Right renal pelvis (tissue), 4 donors: ENCODE data around the gene ANGPT4. TPM values are rescaled to one million over a fixed set of nuclear protein-coding genes. Genes with fewer than 3 reads are reported as not detected.
A peak's percentile ranks its signal among the peaks of the same experiment; 100 is the strongest.

ENCODE experiments used
- DNase-seq, 4 donors: peaks; one replicate each; pipeline ENCODE4 v3.0.0-alpha.2; 2013; ENCODE audit warnings: low read depth in 4 of 4, low spot score in 3 of 4, missing footprints in 1 of 4
- polyA plus RNA-seq, 4 donors: library from polyadenylated mRNA; unstranded; fragments of 120-200 nt; gene quantifications; one replicate each; pipeline ENCODE4 v1.2.1, GENCODE V29; 2013; ENCODE audit not compliant: insufficient read length in 4 of 4

ANGPT4 gene, protein sequence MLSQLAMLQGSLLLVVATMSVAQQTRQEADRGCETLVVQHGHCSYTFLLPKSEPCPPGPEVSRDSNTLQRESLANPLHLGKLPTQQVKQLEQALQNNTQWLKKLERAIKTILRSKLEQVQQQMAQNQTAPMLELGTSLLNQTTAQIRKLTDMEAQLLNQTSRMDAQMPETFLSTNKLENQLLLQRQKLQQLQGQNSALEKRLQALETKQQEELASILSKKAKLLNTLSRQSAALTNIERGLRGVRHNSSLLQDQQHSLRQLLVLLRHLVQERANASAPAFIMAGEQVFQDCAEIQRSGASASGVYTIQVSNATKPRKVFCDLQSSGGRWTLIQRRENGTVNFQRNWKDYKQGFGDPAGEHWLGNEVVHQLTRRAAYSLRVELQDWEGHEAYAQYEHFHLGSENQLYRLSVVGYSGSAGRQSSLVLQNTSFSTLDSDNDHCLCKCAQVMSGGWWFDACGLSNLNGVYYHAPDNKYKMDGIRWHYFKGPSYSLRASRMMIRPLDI
- under 1 TPM; 0.19 to 0.34 (median 0.25) TPM for polyA plus RNA-seq

DNA sequence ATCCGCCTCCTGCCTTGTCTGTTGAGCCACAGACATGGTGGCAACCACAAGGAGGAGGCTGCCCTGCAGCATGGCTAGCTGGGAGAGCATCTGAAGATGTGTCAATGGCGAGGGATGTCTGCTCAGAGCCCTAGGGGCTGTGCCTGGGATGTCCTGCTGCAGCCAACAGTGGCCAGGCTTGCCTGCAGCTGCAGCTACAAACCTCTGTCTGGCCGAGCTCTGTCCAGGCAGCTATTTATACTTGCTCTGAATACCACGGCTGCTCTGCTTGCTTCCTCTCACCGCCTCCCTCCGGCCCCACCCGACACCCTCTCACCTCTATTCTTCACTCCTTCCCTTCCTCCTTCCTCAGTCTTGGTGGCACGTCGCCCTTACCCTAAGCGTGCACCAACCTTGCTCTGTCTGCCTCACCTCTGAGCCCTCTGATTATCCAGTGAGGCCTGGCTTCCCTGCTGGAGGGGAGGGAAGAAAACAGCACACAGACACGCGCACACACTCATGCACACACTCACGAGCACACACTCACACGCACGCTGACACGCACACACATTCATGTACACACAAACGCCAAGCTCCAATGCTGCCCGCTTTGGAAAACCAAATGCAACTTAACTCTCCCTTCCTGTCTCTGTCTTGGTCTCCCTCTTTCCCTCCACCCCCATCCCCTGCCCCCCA, at the start of gene ANGPT4:
Gene ANGPT4, minus strand, starts transcription at position 210 of the 675 bp plus-strand sequence. Its CDS starts 120 bp downstream, at position 90.
- DNase-seq: peak in 1 of 4 donors; percentile 4

DNA sequence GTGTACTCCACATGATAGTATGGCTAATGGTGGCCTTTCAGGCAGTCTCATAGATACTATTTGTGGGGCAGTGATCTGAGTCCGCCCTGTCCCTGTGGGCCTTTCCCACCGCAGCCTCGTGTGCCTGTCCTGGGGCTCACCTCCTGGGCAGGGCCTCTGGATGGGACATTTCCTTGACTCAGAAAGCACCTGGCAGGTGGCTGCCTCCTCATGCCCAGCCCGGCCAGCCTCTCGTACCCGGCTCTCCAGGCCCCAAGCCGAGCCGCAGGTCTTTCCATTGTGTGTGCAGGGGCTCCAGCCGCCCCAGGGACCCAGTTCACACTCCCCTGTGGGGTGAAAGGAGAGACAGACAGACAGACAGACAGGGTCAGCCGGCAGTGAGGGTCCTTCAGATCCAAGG, 47.7 kb upstream of the ANGPT4 start:
- no peak for DNase-seq

- no peak for DNase-seq
Observed at GRCh38 chr20:962683-963082, 46.5 kb upstream of the ANGPT4 start.

GRCh38 chr20:962223-962622, 46.1 kb upstream of the ANGPT4 start:
- no peak for DNase-seq

- no peak for DNase-seq
Observed at GRCh38 chr20:961768-962167, 45.6 kb upstream of the ANGPT4 start.

- no peak for DNase-seq
Observed at GRCh38 chr20:959996-960615, 44.0 kb upstream of the ANGPT4 start.

- DNase-seq: no peak
Observed at GRCh38 chr20:958936-959815, 43.0 kb upstream of the ANGPT4 start.

- no peak for DNase-seq
Observed at GRCh38 chr20:957544-957943, 41.4 kb upstream of the ANGPT4 start.

DNA sequence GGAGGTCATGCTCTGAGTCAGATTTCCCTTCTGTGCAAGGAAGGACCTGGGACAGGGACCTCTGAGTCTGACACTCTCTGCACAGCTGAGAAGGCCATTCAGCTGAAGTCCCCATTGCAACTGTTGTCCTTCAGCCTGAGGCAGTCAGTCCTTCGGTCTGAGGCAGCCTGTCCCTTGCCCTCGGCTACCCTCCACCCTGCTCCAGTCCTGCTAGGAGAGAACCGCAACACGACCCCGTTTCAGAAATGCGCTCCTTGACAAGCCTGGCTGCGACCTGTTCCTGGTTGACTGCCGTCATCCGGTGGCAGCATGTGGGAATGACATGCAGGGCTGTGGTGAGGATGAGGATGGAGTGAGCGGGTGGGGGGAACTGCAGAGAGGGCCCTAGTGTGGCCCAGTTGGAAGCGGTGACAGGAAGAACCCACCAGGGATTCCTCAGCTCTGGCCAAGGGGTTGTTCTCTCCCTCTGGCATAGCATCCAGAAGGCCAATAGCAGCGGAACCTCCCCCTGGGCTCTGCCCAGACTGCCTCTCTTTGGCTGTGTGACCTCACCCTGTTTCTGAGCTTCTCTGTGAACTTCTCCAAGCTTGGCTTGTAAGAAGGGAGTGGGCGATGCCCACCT, 40.3 kb upstream of the ANGPT4 start:
- DNase-seq: peak; percentile 23 to 59 (median 46)

- DNase-seq: no peak
Observed at GRCh38 chr20:955656-956055, 39.5 kb upstream of the ANGPT4 start.

- no peak for DNase-seq
Observed at GRCh38 chr20:955111-955510, 39.0 kb upstream of the ANGPT4 start.

DNA sequence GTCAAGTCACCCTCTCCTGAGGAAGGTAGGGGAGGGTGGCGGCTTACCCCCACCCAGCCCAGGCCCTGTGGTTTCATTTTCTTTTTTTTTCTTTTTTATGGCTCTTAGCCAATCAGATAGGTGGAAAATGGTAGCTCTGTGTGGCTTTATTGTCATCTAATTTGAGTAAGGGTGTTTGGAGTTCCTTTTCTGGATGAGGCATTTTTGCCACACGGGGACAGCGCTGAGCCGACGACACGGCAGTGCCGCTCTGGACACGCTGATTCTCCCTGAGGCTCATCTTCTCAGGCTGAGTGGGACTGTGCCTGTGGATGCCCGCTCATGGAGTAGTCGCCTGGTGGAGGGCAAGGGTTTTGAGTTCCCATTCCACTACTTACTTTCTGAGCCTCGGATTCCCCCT, 37.6 kb upstream of the ANGPT4 start:
- DNase-seq: no peak

DNA sequence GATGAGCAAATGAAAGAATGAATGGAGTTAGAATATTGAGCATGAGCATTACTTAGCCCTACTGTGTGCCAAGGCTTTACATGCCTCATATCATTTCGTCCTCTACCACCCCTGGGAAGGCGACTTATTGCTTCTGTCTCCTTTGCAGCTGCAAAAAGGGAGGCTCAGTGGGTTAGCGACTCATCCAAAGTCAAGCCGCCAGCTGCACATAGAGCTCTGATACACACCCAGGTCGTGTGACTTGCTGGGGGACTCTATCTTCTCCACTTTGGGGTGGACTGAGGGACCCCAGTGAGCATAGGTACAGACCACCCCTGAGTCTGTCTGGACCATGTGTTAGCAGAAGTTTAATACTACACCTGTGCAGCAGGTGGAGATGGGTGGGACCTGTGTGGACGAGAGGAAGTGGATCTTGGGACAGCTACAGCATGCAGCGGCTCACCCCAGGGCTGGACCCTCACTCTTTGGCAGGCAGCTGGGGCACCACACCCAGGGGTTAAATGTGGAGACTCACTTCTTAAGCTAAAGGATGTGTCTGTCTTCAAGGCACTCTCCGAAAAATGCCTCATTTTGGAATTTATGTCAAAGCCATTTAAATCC, 36.2 kb upstream of the ANGPT4 start:
- no peak for DNase-seq

GRCh38 chr20:951384-952169, 35.4 kb upstream of the ANGPT4 start:
- DNase-seq: no peak

DNA sequence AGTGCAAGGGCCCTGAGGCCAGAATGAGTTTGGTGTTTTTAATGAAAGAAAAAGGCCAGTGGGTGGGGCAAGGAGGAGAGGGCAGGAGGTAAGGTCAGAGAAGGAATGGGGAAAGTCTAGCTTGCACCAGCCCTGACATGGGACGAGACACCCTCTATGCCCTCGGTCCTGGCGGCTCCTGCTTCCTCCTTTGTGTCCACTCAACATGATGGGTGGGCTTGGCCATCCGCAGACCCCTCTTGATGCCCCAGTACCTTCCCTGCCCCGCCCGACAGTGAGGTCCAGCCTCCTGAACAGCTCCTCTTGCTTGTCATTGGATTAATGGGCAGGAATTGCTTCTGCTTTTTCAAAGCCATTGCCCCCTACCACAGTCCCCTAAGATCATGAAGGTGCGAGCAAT, 33.6 kb upstream of the ANGPT4 start:
- DNase-seq: no peak

DNA sequence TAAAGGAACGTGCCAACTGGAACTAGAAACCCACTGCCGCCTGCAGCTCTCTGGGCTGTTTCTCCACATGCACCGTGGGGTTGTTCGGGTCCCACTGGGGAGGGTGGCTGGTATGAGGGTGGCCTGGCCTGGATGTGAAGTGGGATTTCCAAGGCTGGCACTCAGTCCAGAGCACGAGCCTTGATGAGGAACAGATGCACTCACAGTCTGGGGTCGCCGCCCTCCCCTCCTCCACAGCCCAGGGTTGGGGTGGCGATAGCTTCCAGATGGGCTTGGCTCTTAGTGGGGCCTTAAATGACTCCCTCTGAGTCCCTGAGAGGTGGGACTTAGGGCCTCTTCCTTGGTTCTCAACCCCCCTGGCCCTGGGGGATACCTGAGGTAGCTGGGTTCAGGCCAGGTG, 30.7 kb upstream of the ANGPT4 start:
- no peak for DNase-seq

GRCh38 chr20:945841-946240, 29.7 kb upstream of the ANGPT4 start:
- no peak for DNase-seq

DNA sequence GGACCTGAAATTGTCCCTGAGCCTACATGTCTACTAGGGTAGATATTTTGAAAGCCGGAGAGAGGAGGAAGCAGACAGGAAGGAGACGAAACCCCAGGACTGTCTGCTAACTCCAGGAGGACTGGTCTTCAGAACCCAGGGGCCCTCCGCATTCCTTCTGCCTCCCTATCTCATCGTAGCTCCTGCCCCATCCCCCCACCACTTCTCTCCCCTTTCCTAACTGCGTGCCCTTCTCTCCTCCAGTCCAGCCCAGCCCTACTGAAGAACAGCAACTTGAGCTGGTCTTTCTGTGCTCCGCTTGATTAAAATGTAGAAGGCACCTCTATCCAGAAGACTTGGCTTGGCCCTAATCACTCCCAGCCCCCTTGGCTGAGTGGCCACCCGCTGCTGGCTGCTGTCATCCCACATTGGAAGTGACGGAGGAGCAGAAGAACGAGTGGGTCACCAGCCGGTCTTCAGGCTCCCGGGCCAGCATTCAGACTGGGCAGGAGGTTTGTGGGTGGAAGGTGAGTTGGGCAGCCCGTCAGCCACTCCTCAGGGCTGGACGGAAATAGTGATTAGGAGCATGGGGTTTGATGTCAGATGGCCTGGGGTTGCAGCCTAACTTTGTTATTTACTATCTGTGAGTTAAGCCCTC, 28.8 kb upstream of the ANGPT4 start:
- no peak for DNase-seq
